Measurements from ENCODE around the gene PRR35.

- TF ChIP-seq CTCF (IDR thresholded peaks at IDR 0.05) = no peak
- TF ChIP-seq POLR2A (IDR thresholded peaks at IDR 0.05) = no peak
Measured at GRCh38 chr16:552171-552570, 8.0 kb upstream of the PRR35 start.

All from thyroid gland (tissue), 4 donors.